Left forelimb (tissue), 1 donor: Measurements from ENCODE around the gene TOP1.

Experiments used
- DNase-seq: peaks from one replicate; pipeline ENCODE4 v3.0.0-alpha.2; 2018; ENCODE audit warnings: low spot score

Gene TOP1

GRCh38 chr20:41037179-41037578 is 8.6 kb downstream of the TOP1 start:
- DNase-seq, result no peak

- no peak for DNase-seq
Measured at GRCh38 chr20:41038149-41038877, 9.7 kb downstream of the TOP1 start.

- no peak for DNase-seq
Measured at GRCh38 chr20:41038878-41039404, 10.3 kb downstream of the TOP1 start.

GRCh38 chr20:41040855-41041254 is 12.2 kb downstream of the TOP1 start:
- no peak for DNase-seq

- no peak for DNase-seq
Measured at GRCh38 chr20:41041693-41042092, 13.1 kb downstream of the TOP1 start.

GRCh38 chr20:41044409-41045062 is 15.9 kb downstream of the TOP1 start:
- DNase-seq, result no peak

- DNase-seq, result no peak
Measured at GRCh38 chr20:41045671-41046070, 17.0 kb downstream of the TOP1 start.

- DNase-seq, result no peak
Measured at GRCh38 chr20:41046716-41047115, 18.1 kb downstream of the TOP1 start.

- DNase-seq, result no peak
Measured at GRCh38 chr20:41047279-41047974, 18.8 kb downstream of the TOP1 start.

- no peak for DNase-seq
Measured at GRCh38 chr20:41047975-41048305, 19.3 kb downstream of the TOP1 start.

- DNase-seq, result no peak
Measured at GRCh38 chr20:41048461-41049301, 20.1 kb downstream of the TOP1 start.

- no peak for DNase-seq
Measured at GRCh38 chr20:41049451-41049850, 20.8 kb downstream of the TOP1 start.

- DNase-seq, result no peak
Measured at GRCh38 chr20:41050361-41051008, 21.9 kb downstream of the TOP1 start.

GRCh38 chr20:41051009-41051825 is 22.6 kb downstream of the TOP1 start:
- no peak for DNase-seq

GRCh38 chr20:41052742-41053419 is 24.3 kb downstream of the TOP1 start:
- no peak for DNase-seq

GRCh38 chr20:41054070-41054846 is 25.6 kb downstream of the TOP1 start:
- DNase-seq, result no peak

GRCh38 chr20:41054847-41055230 is 26.2 kb downstream of the TOP1 start:
- no peak for DNase-seq

GRCh38 chr20:41055679-41056078 is 27.1 kb downstream of the TOP1 start:
- DNase-seq, result no peak

GRCh38 chr20:41057999-41058673 is 29.5 kb downstream of the TOP1 start:
- DNase-seq, result no peak
